ENCODE measurements around the gene C2orf15.
"Not testable (repeated sequence)": the region's sequence is repeated elsewhere in the genome, so short reads cannot be mapped to it uniquely, and the experiment has no call there.

C2orf15 gene

DNA sequence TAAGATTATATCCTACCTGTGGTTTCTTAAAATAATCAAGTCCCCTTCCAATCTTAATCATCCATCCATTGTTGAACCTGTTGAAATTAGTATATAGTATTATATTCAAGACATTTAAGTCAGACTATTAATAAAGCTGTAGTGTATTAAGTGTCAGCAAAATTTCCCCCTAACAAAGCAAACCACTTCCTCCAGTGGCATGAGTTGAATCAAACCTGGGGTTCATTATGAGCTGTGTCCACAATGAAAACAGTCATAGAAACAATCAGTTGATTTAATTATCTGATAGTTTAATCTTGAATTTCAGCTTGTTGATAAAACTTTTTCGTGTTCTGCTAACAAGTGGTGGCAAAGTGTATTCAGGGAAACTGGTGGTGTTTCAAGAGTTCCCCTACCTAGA, 28.0 kb downstream of the C2orf15 start:
- no peak for DNase-seq

DNA sequence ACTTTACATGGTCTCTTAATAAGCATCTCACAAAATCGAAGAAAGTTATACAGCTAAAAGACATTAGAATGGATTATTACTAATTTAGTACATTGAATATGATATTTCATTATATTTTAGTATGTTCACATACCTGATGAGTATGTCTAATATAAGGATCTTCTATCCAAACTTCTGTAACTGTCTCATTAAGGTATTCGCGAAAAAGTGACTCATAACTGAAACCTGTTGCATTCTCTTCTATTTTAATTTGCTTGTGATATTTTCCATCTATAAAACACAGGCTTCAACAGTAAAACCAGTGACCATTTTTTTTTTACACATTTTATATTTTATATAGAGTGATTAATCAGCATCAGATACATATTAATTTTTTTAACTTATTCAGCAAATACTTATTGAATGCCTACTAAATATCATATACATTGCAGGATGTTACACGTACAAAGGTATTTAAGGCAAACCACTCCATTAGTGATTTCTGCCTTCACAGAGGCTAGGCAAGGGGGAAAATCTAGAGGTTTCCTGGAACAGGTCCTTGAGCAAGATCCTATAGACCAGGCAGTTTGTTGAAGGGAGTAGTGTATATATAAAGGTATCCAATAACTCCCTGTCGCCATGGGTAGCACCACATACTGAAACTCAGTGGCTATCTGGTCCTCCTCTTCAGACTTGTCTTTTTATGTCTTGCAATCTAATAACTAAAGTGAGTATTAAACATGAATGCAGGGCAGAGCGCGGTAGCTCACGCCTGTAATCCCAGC, 30.1 kb downstream of the C2orf15 start:
- DNase-seq, result no peak

DNA sequence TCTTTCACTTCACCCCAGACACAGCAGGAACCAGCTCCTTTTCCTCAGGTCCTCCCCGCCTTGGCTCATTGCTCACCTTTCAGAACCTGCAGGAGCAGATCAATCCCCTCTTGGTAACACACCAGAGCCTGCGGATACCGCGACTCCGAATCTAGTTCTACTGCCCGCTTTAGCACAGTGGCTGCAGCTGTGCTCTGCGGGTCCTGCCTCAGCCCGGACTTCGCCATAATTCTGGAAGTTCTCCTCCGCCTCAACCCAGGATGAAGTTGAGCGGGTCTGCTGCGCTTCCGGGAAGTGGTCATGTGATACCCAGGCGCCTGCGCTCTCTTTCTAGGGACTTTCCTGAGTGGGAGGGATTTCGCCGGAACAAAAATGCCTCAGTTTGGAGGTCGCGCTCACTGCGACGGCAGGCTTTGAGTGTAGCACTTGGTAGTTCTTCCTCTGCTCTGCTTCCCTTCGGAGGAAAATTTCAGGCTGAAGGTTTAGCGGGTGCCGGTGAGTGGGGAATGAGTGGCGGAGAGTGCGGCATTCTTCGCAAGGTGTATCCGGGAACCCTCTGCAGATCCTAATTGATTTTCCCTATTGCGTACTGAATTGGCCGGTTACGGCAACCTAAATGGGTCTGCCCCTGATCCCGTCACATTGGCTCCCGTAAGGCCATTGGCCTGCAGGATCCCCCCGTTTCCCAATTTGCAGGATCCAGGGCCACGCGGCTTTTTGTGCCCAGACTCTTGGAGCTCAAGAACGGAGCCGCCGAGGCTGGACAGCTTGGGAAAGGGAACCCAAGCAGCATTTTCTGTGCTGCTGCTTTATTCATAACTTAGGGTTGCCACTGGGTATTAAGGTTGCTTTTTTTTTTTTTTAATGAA, 39.5 kb downstream of the C2orf15 start, which contains the start of the genes MITD1 and MRPL30:
Gene MITD1 (minus strand): TSS at position 304 of the 869 bp plus-strand sequence. CDS start 77 bp downstream, at position 227.
Gene MRPL30 (plus strand): TSS at position 430 of the 869 bp plus-strand sequence. CDS start 5,020 bp downstream, outside the sequence.
- peak; percentile 94 to 96 for DNase-seq

DNA sequence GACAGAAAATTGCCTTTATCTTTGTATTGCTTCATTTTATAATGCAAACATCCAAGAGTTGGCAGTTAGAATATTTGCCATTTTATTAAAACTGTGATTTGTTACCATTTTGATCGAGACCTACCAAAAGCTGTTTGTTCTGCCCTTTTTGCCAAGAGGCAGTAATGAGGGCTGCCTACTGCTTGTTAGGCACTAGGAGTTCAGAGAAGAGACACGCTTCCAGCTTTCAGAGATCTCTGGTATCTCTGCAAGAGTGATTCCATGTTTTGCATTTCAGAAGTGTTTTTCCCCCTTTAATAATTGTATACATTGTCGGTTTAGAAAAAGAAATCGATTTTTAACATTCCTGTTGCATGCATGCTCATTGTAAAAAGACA, 40.1 kb downstream of the C2orf15 start:
- peak; percentile 24 to 39 for DNase-seq

DNA sequence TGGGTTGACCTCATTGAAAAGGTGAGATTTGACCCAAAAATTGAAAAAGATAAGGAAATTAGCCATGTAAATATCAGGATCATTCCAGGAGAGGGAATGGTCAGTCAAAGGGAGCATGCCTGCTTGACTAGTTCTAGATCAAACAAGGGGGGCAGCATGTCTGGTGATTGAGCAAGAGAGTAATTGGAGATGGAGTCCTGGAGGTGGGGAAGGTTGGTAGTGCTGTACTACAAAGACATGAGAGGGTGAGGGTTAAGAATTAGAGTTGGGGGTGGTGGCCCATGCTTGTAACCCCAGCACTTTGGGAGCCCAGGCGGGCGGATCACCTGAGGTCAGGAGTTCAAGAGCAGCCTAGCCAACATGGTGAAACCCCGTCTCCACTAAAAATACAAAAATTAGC, 41.5 kb downstream of the C2orf15 start:
- no peak for DNase-seq

DNA sequence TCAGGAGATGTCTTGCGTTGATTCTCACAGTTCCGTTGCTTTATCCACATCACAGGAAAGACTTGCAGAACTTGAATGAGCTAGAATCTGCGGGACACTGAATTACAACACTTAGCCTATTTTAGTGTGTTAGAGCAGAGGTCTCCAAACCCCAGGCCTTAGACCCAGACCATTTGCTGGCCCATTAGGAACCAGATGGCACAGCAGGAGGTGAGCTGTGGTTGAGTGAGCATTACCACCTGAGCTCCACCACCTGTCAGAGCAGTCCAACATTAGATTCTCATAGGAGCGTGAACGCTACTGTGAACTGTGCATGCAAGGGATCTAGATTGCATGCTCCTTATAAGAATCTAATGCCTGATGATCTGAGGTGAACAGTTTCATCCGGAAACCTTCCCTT, 43.3 kb downstream of the C2orf15 start:
- DNase-seq, result no peak

DNA sequence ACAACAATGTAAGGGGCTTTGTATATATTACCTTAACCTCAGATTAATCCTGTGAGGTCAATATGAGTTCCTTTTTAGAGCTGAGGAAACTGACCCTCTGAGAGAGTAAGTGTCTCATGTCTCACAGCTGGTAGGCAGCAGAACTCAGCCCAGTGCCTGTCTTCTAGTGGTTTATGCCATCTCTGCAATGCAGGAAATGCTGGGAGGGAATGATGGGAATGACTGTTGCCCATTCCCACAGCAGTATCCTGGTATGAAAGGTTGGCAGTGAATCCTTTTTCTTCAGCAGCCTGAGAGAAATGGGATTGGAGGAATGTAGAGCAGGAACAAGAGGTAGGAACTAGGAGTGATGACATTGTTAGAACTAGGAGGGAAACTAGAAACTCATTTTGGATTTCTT, 45.5 kb downstream of the C2orf15 start:
- DNase-seq, result no peak

DNA sequence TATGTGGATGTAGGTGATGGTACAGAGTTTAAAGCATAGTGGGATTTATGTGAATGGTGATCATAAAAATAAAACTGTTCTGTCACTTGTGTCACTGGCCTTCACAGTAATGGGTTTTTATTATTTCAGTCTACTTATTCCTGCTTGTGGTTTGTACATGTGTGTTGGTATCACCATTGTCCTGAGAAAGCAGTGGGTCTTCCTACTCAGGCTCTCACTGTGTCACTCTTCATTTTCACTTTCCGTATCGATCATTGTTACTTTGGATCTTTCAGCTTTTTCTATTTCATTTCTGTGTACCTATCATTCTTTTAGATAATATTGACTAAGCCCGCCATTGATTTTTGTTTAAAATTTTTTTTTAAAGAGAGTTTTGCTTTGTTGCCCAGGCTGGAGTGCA, 46.9 kb downstream of the C2orf15 start:
- no peak for DNase-seq

DNA sequence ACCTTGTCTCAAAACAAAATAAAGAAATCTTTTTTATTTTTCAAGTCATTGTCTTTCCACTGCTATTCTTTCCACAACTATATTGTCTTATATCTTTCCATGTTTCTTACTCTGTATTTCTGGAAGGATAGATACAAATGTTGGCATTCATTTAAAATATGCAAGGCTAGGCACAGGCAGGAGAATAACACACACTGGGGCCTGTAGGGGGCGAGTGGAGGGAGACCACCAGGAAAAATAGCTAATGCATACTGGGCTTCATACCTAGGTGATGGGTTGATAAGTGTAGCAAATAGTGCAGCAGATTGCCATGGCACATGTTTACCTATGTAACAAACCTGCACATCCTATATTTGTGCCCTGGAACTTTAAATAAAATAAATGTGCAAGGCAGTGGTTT, 49.0 kb downstream of the C2orf15 start:
- peak in 1 of 2 experiments; percentile 9 for DNase-seq

DNA sequence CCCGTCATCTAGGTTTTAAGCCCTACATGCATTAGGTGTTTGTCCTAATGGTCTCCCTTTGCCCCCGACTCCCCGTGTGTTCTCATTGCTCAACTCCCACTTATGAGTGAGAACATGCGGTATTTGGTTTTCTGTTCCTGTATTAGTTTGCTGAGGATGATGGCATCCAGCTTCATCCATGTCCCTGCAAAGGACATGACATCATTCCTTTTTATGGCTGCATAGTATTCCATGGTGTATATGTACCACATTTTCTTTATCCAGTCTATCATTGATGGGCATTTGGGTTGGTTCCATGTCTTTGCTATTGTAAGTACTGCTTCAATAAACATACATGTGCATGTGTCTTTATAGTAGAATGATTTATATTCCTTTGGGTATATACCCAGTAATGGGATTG, 50.9 kb downstream of the C2orf15 start:
- DNase-seq, result not testable (repeated sequence)

DNA sequence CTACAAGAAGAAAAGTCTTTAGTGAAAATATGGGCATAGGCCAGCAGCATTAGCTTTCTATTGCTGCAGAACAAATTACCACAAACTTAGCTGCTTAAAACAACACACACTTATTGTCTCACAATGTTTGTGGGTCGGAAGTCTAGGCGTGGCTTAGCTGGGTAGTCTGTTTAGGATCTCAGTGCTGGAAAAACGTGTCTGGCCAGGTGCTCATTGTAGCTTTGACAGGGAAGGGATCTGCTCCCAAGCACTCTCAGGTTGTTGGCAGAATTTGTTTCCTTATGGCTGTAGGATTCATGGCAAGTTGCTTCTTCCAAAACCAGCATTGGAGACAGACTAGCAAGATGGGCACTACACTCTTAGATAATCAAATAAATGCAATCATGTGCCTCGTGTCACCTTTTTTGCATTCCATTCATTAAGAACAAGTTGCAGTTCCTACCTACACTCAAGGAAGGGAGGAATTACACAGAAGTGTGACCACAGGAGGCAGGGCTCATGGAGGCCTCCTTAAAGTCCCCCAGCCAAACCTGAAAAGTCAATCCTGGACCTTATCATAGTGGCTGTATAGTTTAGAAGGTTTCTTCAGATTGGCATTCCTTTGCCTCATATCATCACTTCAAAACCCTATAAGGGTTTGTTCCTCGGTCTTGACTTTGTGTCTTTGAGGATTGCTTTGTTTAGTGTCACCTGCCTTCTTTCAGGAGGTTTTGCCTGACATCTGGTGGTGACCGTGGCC, 56.8 kb downstream of the C2orf15 start:
- DNase-seq, result no peak

DNA sequence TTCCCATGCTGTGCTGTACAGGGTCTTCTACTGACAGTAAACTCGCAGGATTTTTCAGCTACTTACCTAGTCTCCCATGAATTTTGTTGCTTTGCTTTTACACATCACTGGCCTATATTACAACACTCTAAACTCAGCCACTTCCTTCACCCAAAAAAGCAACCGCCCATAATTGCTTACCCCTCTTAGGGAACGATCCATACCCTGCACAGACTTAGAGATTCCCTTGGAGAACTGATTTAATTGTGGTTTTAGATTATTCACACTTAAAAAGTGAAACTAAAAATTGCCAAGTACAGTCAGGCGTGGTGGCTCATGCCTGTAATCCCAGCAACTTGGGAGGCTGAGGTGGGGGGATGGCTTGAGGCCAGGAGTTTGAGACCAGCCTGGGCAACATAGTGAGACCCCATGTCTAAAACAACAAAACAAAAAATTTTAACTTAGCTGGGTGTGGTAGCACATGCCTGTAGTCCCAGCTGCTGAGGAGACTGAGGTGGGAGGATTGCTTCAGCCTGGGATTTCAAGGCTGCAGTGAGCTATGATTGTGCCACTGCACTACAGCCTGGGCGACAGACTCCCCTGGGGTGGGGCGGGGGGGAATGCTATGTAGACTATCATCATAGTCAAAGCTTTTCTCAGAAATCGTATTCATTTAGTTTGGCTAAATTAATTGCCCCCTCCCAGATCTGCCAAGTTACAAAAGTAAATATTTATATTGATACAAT, 58.7 kb downstream of the C2orf15 start:
- no peak for DNase-seq
